H1 (cell line): ENCODE measurements around the gene PSG5. TPM values are rescaled to one million over a fixed set of nuclear protein-coding genes. Genes with fewer than 3 reads are reported as not detected.
"Not testable (repeated sequence)": the region's sequence is repeated elsewhere in the genome, so short reads cannot be mapped to it uniquely, and the experiment has no call there.

Source experiments
- CTCF ChIA-PET: fragments of 300-600 bp; sonication (Branson Sonifier 250); formaldehyde crosslinking; loops from one replicate; lab custom pipeline; 2021; ENCODE audit not compliant: partially characterized antibody; lab: Charles Lee
- POLR2A ChIA-PET: fragments of 300-600 bp; sonication (Branson Sonifier 250); formaldehyde crosslinking; loops from one replicate; lab custom pipeline; 2021; ENCODE audit warnings: inconsistent platforms; ENCODE audit not compliant: partially characterized antibody; lab: Charles Lee
- DNase-seq, 2 experiments: peaks; one replicate each; pipeline versions ENCODE4 v3.0.0 to v3.0.0-alpha.2; 2010 to 2022; ENCODE audit warnings: low spot score in 2 of 2, low read depth in 1 of 2, mixed read lengths in 1 of 2
- FAIRE-seq: peaks from 2 replicates; lab custom pipeline; 2011; peaks lifted over from hg19 to GRCh38; lab: Jason Lieb, UNC
- H2AFZ ChIP-seq: 2 replicates; pipeline ENCODE4 v1.8.1; 2012; ENCODE audit warnings: low read length, inconsistent platforms
- H2AK5ac ChIP-seq: 2 replicates; pipeline ENCODE4 v1.6.1; 2013; ENCODE audit warnings: low read depth, low read length
- H2BK120ac ChIP-seq: replicated peaks from 2 replicates; pipeline ENCODE3; 2013; ENCODE audit warnings: low read depth, low read length, inconsistent platforms
- H2BK12ac ChIP-seq: 2 replicates; pipeline ENCODE4 v1.6.1; 2013; ENCODE audit warnings: low read depth, low read length
- H2BK15ac ChIP-seq: 2 replicates; pipeline ENCODE4 v1.6.1; 2013; ENCODE audit warnings: low read length
- H2BK20ac ChIP-seq: 2 replicates; pipeline ENCODE4 v1.6.1; 2013; ENCODE audit warnings: low read length
- H2BK5ac ChIP-seq: 2 replicates; pipeline ENCODE4 v1.6.1; 2013; ENCODE audit warnings: low read depth, low read length
- H3K14ac ChIP-seq: 2 replicates; pipeline ENCODE4 v1.6.1; 2013; ENCODE audit warnings: inconsistent platforms; ENCODE audit not compliant: insufficient read length
- H3K18ac ChIP-seq: 2 replicates; pipeline ENCODE4 v1.6.1; 2013; ENCODE audit warnings: low read length; ENCODE audit errors: extremely low read depth
- H3K23ac ChIP-seq: 2 replicates; pipeline ENCODE4 v1.6.1; 2013; ENCODE audit warnings: inconsistent platforms; ENCODE audit not compliant: insufficient read length
- H3K23me2 ChIP-seq: 2 replicates; pipeline ENCODE4 v1.6.1; 2013; ENCODE audit warnings: low read depth, low read length
- H3K27ac ChIP-seq: 2 replicates; pipeline ENCODE4 v1.6.1; 2011; ENCODE audit warnings: low read depth, low read length, inconsistent platforms
- H3K27me3 ChIP-seq, 4 experiments: replicated peaks in 1 of 4; 1 replicate in 1 of 4; 2 replicates in 3 of 4; pipeline versions ENCODE4 v1.6.1 to v1.8.1; 2011 to 2013; ENCODE audit warnings: low read length in 3 of 4, mild to moderate bottlenecking in 3 of 4, inconsistent platforms in 2 of 4, mixed read lengths in 2 of 4, moderate library complexity in 1 of 4; ENCODE audit not compliant: control insufficient read depth in 3 of 4, insufficient read depth in 3 of 4; ENCODE audit errors: extremely low read depth in 1 of 4
- H3K36me3 ChIP-seq, 4 experiments: 2 replicates each; pipeline versions ENCODE4 v1.6.1 to v1.8.1; 2011 to 2013; ENCODE audit warnings: mild to moderate bottlenecking in 4 of 4, low read length in 3 of 4, moderate library complexity in 2 of 4, control low read depth in 1 of 4, inconsistent platforms in 1 of 4; ENCODE audit not compliant: insufficient read depth in 4 of 4, control insufficient read depth in 2 of 4
- H3K4ac ChIP-seq: replicated peaks from 2 replicates; pipeline ENCODE3; 2013; ENCODE audit warnings: low read length, low read depth, mixed read lengths, inconsistent platforms; ENCODE audit not compliant: insufficient read length
- H3K4me1 ChIP-seq, 4 experiments: replicated peaks in 1 of 4; 1 replicate in 1 of 4; 2 replicates in 3 of 4; pipeline versions ENCODE4 v1.6.1 to v1.8.1; 2011 to 2013; ENCODE audit warnings: low read length in 3 of 4, inconsistent platforms in 2 of 4, mixed read lengths in 1 of 4; ENCODE audit not compliant: insufficient read depth in 4 of 4, control insufficient read depth in 3 of 4
- H3K4me2 ChIP-seq, 2 experiments: 2 replicates each; pipeline versions ENCODE4 v1.6.1 to v1.8.1; 2011 to 2013; ENCODE audit warnings: low read depth in 2 of 2, low read length in 2 of 2, control low read depth in 1 of 2, inconsistent platforms in 1 of 2, mild to moderate bottlenecking in 1 of 2; ENCODE audit not compliant: insufficient read depth in 1 of 2
- H3K4me3 ChIP-seq, 4 experiments: fragments of 200-600, 300-600 bp in 1 of 4; sonication (generic), shearing (Covaris generic), sonication (Bioruptor Twin) in 1 of 4; 2 replicates each; pipeline versions ENCODE4 v1.5.1 to v1.8.1; 2011 to 2016; ENCODE audit warnings: low read length in 4 of 4, low read depth in 3 of 4, control low read depth in 2 of 4, inconsistent platforms in 2 of 4, mild to moderate bottlenecking in 2 of 4, mixed read lengths in 1 of 4, moderate library complexity in 1 of 4; ENCODE audit not compliant: insufficient read depth in 2 of 4; ENCODE audit errors: extremely low read depth in 1 of 4
- H3K56ac ChIP-seq: replicated peaks from 2 replicates; pipeline ENCODE3; 2013; ENCODE audit warnings: low read depth, mild to moderate bottlenecking, mixed read lengths, low read length, inconsistent platforms; ENCODE audit not compliant: insufficient read length
- H3K79me1 ChIP-seq: 2 replicates; pipeline ENCODE4 v1.6.1; 2013; ENCODE audit warnings: low read depth, low read length, control low read depth
- H3K79me2 ChIP-seq, 2 experiments: 2 replicates each; pipeline versions ENCODE4 v1.6.1 to v1.8.1; 2012 to 2013; ENCODE audit warnings: low read length in 2 of 2, mild to moderate bottlenecking in 2 of 2, inconsistent platforms in 1 of 2; ENCODE audit not compliant: insufficient read depth in 2 of 2, control insufficient read depth in 1 of 2
- H3K9ac ChIP-seq, 4 experiments: replicated peaks in 1 of 4; 1 replicate in 1 of 4; 2 replicates in 3 of 4; pipeline versions ENCODE4 v1.6.1 to v1.8.1; 2011 to 2013; ENCODE audit warnings: low read depth in 3 of 4, low read length in 3 of 4, control low read depth in 2 of 4, mild to moderate bottlenecking in 2 of 4, moderate library complexity in 2 of 4, inconsistent platforms in 1 of 4; ENCODE audit errors: extremely low read depth in 1 of 4
- H3K9me3 ChIP-seq, 2 experiments: 2 replicates each; pipeline versions ENCODE4 v1.6.1 to v1.8.1; 2012 to 2013; ENCODE audit warnings: mild to moderate bottlenecking in 2 of 2, moderate library complexity in 2 of 2, control low read depth in 1 of 2, inconsistent platforms in 1 of 2, low read depth in 1 of 2, low read length in 1 of 2, mixed read lengths in 1 of 2; ENCODE audit not compliant: insufficient read depth in 2 of 2
- H4K20me1 ChIP-seq, 2 experiments: replicated peaks in 1 of 2; 2 replicates each; pipeline versions ENCODE3 to v1.8.1; 2011 to 2013; ENCODE audit warnings: inconsistent platforms in 2 of 2, low read length in 2 of 2, mild to moderate bottlenecking in 1 of 2; ENCODE audit not compliant: insufficient read depth in 2 of 2, control insufficient read depth in 1 of 2
- H4K5ac ChIP-seq: 2 replicates; pipeline ENCODE4 v1.6.1; 2013; ENCODE audit warnings: low read length, low read depth, mixed read lengths, inconsistent platforms; ENCODE audit not compliant: insufficient read length
- H4K8ac ChIP-seq: 2 replicates; pipeline ENCODE4 v1.8.0; 2013; ENCODE audit warnings: mild to moderate bottlenecking, moderate library complexity, low read length, inconsistent platforms; ENCODE audit not compliant: insufficient read depth; ENCODE audit errors: extremely low read depth
- H4K91ac ChIP-seq: replicated peaks from 2 replicates; pipeline ENCODE3; 2013; ENCODE audit warnings: low read length, mixed read lengths, inconsistent platforms; ENCODE audit not compliant: insufficient read length
- RAD21 ChIP-seq, 2 experiments: IDR thresholded peaks in 1 of 2; conservative IDR thresholded peaks in 1 of 2; 2 replicates each; pipeline ENCODE4 v1.6.1; 2011; ENCODE audit warnings: low read depth in 2 of 2, low read length in 2 of 2, improper control_type of control experiment in 1 of 2, inconsistent platforms in 1 of 2, mild to moderate bottlenecking in 1 of 2, moderate library complexity in 1 of 2
- WGBS, 2 experiments: shearing (Covaris generic) in 1 of 2; methylation state at CpG; one replicate each; pipeline versions ENCODE4 v1.1.6 to v1.1.7; 2013 to 2015; ENCODE audit warnings: low lambda C conversion rate in 2 of 2, mixed read lengths in 2 of 2, inconsistent platforms in 1 of 2, low coverage in 1 of 2, missing lambda C conversion rate in 1 of 2; ENCODE audit not compliant: insufficient replicate concordance in 2 of 2, insufficient coverage in 1 of 2, insufficient read length in 1 of 2; ENCODE audit errors: extremely low coverage in 1 of 2, missing lambda C conversion rate in 1 of 2; 5-methylcytosine and 5-hydroxymethylcytosine counted together
- polyA plus RNA-seq, 7 experiments: library from polyadenylated mRNA; depleted of rRNA in 3 of 7; stranded (reverse) in 5 of 7; unstranded in 2 of 7; fragments of >200 nt in 5 of 7; fragments of 200-250 nt in 2 of 7; gene quantifications; 1 replicate in 5 of 7; 2 replicates in 1 of 7; 4 replicates in 1 of 7; pipeline versions ENCODE4 v1.2.1 to v1.2.3, GENCODE V29; 2011 to 2013; ENCODE audit warnings: missing spikeins in 2 of 7, mixed read lengths in 2 of 7
- total RNA-seq: library from RNA; stranded (reverse); fragmentation: NEBNext Ultra II Directional; extraction: Animal tissue kit (Norgen Biotek cat#: 25700); gene quantifications from 2 replicates; pipeline ENCODE4 v1.2.1, GENCODE V29; 2021

Gene PSG5
- total and polyA plus RNA-seq, 2 of the 8 experiments (the other 6 are each of a cell fraction or from before 2014, with no cell fraction given), result not detected

- H2AK5ac ChIP-seq, H3K4me2 ChIP-seq, H2BK12ac ChIP-seq, H3K23ac ChIP-seq, H3K79me1 ChIP-seq, H4K8ac ChIP-seq, H3K4me3 ChIP-seq, CTCF ChIA-PET, H3K79me2 ChIP-seq, H3K23me2 ChIP-seq, H3K56ac ChIP-seq, H3K4me1 ChIP-seq, FAIRE-seq, H3K18ac ChIP-seq, H3K27me3 ChIP-seq, H3K4ac ChIP-seq, H2BK5ac ChIP-seq, H4K5ac ChIP-seq, H2BK15ac ChIP-seq, H3K36me3 ChIP-seq, H3K9ac ChIP-seq, H4K20me1 ChIP-seq, H4K91ac ChIP-seq, H3K14ac ChIP-seq, H2AFZ ChIP-seq, H2BK20ac ChIP-seq, POLR2A ChIA-PET, H3K27ac ChIP-seq, H2BK120ac ChIP-seq: not testable (repeated sequence)
- DNase-seq, result peak in 1 of 2 experiments; percentile 44
- H3K9me3 ChIP-seq, result peaks cover 15 to 53% of the 10 kb centered on the region in 2 experiments; a peak in 3 of 4 replicates
- WGBS, 2 experiments, result 50% methylated on average over 4 of the region's 5 CpGs; no CpG with 5 or more reads in 1 of the 2 experiments
- TF ChIP-seq RAD21 (IDR thresholded peaks at IDR 0.05 in 1 of 2, conservative IDR thresholded peaks at IDR 0.05 in 1 of 2; ENCODE audit: low read depth in 2 of 2, low read length in 2 of 2), result 0 out of 4 replicates have a peak, but pooled peaks of 1 of the 2 experiments have one; percentile 2
These were observed 12.5 kb upstream of the PSG5 start for GRCh38 chr19:43198686-43199419.
